GM18861 (cell line): ENCODE measurements around the gene TUBB6.

ENCODE experiments used
- ATAC-seq: cut with Tn5 transposase; IDR thresholded peaks from one replicate; pipeline ENCODE4 v1.9.1; 2021; ENCODE audit not compliant: unreplicated experiment

Gene TUBB6

GRCh38 chr18:12313530-12314245 lies 5.6 kb downstream of the TUBB6 start:
- no peak for ATAC-seq

DNA sequence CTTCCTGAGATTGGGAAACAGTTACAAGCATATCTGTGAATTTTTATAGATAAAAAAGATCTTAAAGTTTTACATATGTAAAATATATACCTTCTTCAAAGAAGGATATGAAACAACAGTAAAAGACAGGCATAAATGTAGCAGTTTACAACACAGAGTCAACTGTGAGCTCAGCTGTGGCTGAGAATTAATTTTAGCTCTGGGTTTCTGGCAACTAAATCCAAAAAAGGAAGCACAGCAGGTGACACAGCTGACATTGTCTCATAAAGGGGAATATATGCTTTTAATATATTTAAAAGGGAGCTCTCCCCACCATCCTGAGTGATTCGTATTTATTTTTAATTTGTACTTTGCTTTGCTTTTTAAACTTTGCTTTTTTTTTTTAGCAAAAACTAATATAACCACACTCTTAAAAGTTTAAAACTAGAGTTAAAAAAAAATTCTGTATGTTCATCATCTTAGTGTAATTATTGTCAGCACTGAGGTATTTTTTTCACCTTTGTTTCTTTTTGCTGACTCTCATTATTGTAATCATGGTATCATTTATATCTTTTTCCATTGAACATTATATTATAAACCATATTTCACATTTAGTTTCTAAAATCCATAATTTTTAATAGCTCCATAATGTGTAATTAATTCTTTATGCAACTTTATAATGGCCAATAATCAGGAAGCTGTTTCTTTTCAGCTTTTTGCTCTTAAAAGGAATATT lies 6.7 kb downstream of the TUBB6 start:
- peak; percentile 40 for ATAC-seq

DNA sequence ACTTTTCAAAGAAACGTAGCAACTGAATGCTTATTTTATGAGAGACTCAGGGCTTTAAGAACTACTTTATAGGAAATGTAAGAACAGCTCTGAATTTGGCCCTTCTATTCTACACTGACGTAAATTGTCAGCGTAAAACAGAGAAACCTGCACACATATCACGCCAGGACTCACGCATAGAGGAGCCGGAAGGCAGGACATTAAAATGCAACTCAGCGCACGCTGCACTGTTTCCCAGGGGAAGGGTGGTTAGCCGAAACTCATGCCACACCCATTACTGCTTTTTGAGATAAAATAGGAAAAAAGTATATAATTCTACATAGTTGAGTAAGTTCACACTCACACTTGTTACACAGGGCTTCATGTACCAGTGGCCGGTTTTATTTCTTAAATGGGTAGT lies 7.4 kb downstream of the TUBB6 start:
- no peak for ATAC-seq

GRCh38 chr18:12315911-12316310 lies 7.9 kb downstream of the TUBB6 start:
- no peak for ATAC-seq

DNA sequence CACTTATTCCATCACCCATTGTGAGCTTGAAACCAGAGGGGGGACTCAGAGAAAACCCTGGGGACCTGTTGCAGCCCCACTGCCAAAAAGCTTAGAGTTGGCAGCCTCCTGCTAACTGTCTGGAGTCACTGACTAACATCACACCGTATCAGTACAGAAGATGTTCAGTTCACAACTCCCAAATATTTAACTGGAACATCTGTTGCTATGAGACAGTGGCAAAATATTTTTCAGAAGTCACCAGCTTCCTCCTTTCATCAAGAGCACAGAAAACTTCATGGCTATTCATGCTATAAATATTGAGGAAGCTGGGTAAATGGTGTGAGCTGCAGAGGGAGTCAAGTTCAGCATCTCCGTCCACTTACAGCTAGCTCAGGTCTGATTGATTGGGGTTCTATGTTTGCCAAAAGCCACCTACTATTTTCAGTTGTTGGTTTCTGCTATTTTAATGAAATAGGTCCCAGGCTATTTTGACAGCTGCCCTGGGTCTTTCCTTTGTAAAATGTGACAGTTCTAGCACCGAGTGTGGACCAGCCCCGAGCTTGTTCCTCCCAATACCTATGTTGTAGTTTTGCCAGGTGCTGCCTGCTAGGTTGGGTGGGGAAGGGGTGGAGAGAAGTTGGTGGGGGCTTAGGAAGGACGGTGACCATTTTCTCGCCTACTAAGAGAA lies 9.8 kb downstream of the TUBB6 start:
- no peak for ATAC-seq

DNA sequence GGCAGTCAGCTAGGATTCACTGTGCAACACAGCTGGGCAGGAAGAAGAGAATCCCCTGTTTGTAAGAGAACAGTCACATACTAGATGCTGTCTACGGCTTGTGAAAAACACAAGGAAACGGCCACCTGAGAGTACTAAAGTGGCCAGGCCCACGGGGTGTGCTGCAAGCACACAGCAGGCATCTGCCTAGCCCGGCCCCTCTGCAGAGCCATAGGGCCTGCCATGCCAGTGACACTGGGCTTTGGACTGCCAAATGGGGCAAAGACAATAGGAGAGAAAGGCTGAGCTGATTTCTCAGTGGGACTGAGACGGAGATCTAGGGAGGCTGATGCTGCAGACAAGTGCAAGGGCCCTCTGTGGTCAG lies 10.3 kb downstream of the TUBB6 start:
- ATAC-seq, result no peak

GRCh38 chr18:12318857-12319256 lies 10.8 kb downstream of the TUBB6 start:
- no peak for ATAC-seq

GRCh38 chr18:12321333-12321732 lies 13.3 kb downstream of the TUBB6 start:
- ATAC-seq, result peak; percentile 75

DNA sequence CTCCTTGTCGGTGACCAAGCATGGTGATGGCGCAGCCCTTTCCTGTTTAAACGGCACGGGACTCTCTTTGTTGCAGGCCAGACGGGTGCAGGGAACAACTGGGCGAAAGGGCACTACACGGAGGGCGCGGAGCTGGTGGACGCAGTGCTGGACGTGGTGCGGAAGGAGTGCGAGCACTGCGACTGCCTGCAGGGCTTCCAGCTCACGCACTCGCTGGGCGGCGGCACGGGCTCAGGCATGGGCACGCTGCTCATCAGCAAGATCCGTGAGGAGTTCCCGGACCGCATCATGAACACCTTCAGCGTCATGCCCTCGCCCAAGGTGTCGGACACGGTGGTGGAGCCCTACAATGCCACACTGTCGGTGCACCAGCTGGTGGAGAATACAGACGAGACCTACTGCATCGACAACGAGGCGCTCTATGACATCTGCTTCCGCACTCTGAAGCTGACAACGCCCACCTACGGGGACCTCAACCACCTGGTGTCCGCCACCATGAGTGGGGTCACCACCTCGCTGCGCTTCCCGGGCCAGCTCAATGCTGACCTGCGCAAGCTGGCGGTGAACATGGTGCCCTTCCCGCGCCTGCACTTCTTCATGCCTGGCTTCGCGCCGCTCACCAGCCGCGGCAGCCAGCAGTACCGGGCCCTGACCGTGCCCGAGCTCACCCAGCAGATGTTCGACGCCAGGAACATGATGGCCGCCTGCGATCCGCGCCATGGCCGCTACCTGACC lies 17.1 kb downstream of the TUBB6 start:
- ATAC-seq, result no peak

GRCh38 chr18:12325726-12326245 lies 17.7 kb downstream of the TUBB6 start:
- no peak for ATAC-seq

GRCh38 chr18:12326711-12327460 lies 18.8 kb downstream of the TUBB6 start:
- no peak for ATAC-seq

- ATAC-seq, result no peak
These were observed 19.6 kb downstream of the TUBB6 start for GRCh38 chr18:12327510-12328178.

GRCh38 chr18:12328179-12328823 lies 20.3 kb downstream of the TUBB6 start:
- ATAC-seq, result no peak

DNA sequence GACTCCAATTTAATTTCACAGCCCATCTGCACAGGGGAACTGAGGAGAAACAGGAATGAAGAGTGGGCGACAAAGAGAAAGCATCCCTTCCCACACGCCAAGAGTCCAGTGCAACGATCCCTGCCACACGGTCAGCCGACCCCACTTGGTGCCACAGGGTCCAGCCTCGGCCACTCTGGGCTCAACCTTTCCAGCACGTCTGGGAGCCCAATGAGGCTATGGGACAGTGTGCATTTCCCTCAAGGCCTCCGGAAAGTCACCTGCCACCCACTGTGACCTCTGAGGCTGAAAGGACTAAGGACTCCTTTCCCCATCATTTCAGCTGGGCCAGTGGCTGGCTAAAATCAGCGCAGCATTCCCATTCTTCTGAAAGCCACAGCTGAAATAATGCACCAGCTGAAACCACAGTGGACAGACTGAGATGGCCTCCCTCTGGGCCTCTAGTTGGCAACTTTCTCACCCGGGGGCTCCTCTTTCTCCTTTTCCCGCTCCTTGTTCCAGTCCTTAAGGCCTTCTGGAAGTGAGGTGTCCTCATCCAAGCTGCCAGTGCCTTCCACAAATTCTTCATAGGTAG lies 21.2 kb downstream of the TUBB6 start:
- no peak for ATAC-seq

- no peak for ATAC-seq
These were observed 22.7 kb downstream of the TUBB6 start for GRCh38 chr18:12330766-12331165.

- ATAC-seq, result no peak
These were observed 25.7 kb downstream of the TUBB6 start for GRCh38 chr18:12333506-12334290.

GRCh38 chr18:12334366-12334808 lies 26.3 kb downstream of the TUBB6 start:
- no peak for ATAC-seq

- ATAC-seq, result no peak
These were observed 26.8 kb downstream of the TUBB6 start for GRCh38 chr18:12334863-12335262.
